Hematopoietic multipotent progenitor cell treated with erythropoietin and hydrocortisone succinate and interleukin-3 and kit ligand, for 4 days (in vitro differentiated cells): ENCODE data around the gene DLAT.
"Not testable (repeated sequence)": the region's sequence is repeated elsewhere in the genome, so short reads cannot be mapped to it uniquely, and the experiment has no call there.

Experiments
- DNase-seq: peaks from one replicate; pipeline ENCODE4 v3.0.0-alpha.2; 2015

Gene DLAT

GRCh38 chr11:112050721-112051120, 25.5 kb downstream of the DLAT start:
- no peak for DNase-seq

DNA sequence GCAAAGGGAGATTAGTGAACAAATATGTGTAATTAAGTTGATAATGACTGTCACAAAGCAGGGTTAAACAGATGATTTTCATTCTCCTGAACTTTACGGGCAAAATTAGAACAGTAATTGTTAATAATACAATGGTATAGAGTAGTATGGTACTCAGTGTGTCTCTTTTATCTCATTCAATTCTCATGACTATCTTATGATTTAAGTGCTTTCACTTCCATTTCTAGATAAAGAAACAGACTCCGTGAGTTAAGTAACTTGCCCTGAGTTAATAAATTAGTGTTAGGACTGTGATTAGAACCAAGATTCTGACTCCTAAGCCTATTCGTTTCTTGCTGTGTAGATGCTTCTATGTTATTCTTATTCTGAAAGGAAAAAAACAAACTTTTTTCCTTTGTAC, 26.6 kb downstream of the DLAT start:
- no peak for DNase-seq

GRCh38 chr11:112057170-112057569, 32.0 kb downstream of the DLAT start:
- no peak for DNase-seq

- no peak for DNase-seq
Observed at GRCh38 chr11:112058103-112058502, 32.9 kb downstream of the DLAT start.

DNA sequence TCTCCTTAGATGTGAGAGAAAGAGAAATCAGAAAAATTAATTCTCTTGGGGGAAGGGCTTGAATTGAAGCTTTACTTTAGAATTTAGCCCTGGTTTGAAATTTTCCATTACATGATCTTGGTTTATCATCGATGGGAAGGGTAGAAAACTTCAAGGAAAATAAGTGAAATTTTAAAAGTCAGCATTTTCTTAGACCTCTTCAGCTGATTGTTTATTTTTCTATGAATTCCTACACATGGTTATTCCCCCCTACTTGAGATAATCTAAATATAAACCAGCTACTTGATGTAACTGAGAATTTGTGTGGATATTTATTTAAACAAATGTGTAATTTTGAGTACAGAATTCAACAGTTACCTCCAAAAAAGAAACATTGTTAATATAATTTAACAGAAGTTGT, 37.7 kb downstream of the DLAT start:
- DNase-seq = no peak

- DNase-seq = peak; percentile 94
Observed at GRCh38 chr11:112073941-112074811, 49.0 kb downstream of the DLAT start, which contains the start of the genes NKAPD1 and PIH1D2. NKAPD1 (plus strand) TSS chr11:112074299; CDS start chr11:112075575, 1,276 bp downstream. PIH1D2 (minus strand) TSS chr11:112074017; CDS start chr11:112073174, 843 bp downstream.

- DNase-seq = no peak
Observed at GRCh38 chr11:112082729-112083128, 57.5 kb downstream of the DLAT start.

- peak; percentile 73 for DNase-seq
Observed at GRCh38 chr11:112085822-112086421, 60.7 kb downstream of the DLAT start.

DNA sequence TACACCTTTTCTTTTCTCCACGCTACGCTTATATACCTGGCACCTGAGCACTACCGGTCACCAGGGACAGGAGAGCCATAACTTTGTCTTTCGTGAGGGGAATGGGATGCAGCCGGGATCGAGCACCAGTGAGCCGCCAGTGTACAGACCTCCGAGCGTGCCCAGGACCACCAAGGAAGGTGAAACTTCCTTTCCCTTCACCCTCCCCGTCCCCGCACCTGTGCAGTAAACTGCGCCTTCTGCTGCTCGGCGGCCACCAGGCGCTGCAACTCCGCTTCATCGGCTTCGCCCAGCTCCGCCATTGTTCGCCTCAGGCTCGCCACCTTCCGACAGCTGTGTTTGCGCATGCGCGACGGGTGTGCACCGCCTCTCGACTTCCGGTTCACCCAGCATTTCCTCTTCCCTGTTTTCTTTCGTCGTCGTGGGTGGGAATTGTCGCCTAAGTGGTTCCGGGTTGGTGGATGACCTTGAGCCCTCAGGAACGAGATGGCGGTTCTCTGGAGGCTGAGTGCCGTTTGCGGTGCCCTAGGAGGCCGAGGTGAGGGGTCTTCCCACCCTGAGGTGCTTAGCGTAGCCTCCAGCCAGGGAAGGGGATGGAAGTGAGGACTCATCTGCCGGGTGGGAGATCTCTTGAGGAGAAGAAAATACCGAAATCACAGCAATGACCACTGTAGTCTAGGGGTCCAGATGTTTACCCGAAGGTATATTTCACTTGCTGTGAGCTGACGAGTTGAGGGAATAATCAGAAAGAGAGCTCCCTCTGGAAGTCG, 61.4 kb downstream of the DLAT start, which contains the start of the genes SDHD and TIMM8B:
TSS of gene SDHD (plus strand) at position 452 of the 770 bp plus-strand sequence. CDS start at position 487, 35 bp downstream.
TSS of gene TIMM8B (minus strand) at position 335 of the 770 bp plus-strand sequence. CDS start at position 302, 33 bp downstream.
- peak; percentile 99 for DNase-seq

DNA sequence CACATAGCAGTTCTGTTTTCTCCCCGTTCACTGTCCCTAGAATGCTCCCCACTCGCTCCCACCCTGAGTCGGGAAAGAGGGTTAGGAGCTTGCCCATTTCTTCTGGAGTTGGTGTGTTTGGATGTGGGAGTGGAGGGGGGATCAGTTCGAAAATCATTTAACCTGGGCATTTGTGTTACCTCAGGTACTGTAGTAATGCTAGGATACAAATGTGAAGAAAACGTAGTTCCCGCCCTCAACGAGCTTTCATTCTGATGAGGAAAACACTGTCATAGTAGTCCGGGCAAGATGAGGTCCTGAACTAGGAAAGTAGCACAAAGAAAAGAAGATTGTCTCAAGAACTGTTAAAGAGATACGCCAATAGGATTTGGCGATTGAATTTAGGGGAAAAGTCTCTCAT, 62.0 kb downstream of the DLAT start:
- DNase-seq = peak; percentile 21

- not testable (repeated sequence) for DNase-seq
Observed at GRCh38 chr11:112095302-112095701, 70.1 kb downstream of the DLAT start.

- DNase-seq = no peak
Observed at GRCh38 chr11:112096194-112096593, 71.0 kb downstream of the DLAT start.

- DNase-seq = no peak
Observed at GRCh38 chr11:112097734-112098528, 72.7 kb downstream of the DLAT start.

- no peak for DNase-seq
Observed at GRCh38 chr11:112100462-112100861, 75.3 kb downstream of the DLAT start.

GRCh38 chr11:112103446-112103845, 78.2 kb downstream of the DLAT start:
- DNase-seq = no peak

DNA sequence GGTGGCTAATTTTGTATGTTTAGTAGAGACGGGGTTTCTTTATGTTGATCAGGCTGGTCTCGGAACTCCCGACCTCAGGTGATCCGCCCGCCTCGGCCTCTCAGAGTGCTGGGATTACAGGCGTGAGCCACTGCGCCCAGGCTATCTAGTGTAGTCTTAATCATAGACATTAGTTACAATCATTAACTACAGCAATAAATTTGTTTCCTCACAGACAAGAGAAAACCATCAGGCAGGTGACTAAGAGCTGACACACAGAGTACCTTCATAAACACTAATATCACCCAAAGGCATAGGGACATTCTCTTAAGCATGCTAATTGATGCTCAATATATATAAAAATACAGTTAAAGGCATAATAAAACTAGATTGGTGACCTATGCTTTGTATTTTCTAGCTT, 80.9 kb downstream of the DLAT start:
- no peak for DNase-seq
